Neural progenitor cell (in vitro differentiated cells): Measurements from ENCODE around the gene CMPK2. TPM values are rescaled to one million over a fixed set of nuclear protein-coding genes. Genes with fewer than 3 reads are reported as not detected.

Experiments
- DNase-seq: peaks from one replicate; pipeline ENCODE4 v3.0.0-alpha.2; 2016; ENCODE audit warnings: low spot score
- H2AFZ ChIP-seq: fragments of 200-600 bp; sonication (generic); replicated peaks from 2 replicates; pipeline ENCODE4 v1.6.1; 2016; ENCODE audit warnings: antibody characterized with exemption
- H3F3A ChIP-seq: fragments of 200-600 bp; sonication (generic); 2 replicates; pipeline ENCODE4 v1.6.1; 2016; ENCODE audit warnings: antibody characterized with exemption, low read depth
- H3K27ac ChIP-seq: fragments of 200-600 bp; sonication (generic); 2 replicates; pipeline ENCODE4 v1.5.1; 2016; ENCODE audit warnings: mild to moderate bottlenecking
- H3K27me3 ChIP-seq: fragments of 200-600 bp; sonication (generic); 2 replicates; pipeline ENCODE4 v1.6.1; 2016; ENCODE audit warnings: mild to moderate bottlenecking, moderate library complexity
- H3K36me3 ChIP-seq: fragments of 200-600 bp; sonication (generic); 2 replicates; pipeline ENCODE4 v1.5.1; 2016
- H3K4me1 ChIP-seq: fragments of 200-600 bp; sonication (generic); 2 replicates; pipeline ENCODE4 v1.6.1; 2016; ENCODE audit warnings: mixed run types
- H3K4me2 ChIP-seq: fragments of 200-600 bp; sonication (generic); 2 replicates; pipeline ENCODE4 v1.6.1; 2016
- H3K4me3 ChIP-seq: fragments of 200-600 bp; sonication (generic); 2 replicates; pipeline ENCODE4 v1.5.1; 2016
- H3K79me2 ChIP-seq: fragments of 200-600 bp; sonication (generic); 2 replicates; pipeline ENCODE4 v1.6.1; 2016; ENCODE audit warnings: low read depth
- H3K9ac ChIP-seq: fragments of 200-600 bp; sonication (generic); 2 replicates; pipeline ENCODE4 v1.6.1; 2016
- H3K9me3 ChIP-seq: fragments of 200-600 bp; sonication (generic); 2 replicates; pipeline ENCODE4 v1.5.1; 2016; ENCODE audit warnings: low read depth
- H4K20me1 ChIP-seq: fragments of 200-600 bp; sonication (generic); 2 replicates; pipeline ENCODE4 v1.6.1; 2016; ENCODE audit warnings: low read depth
- H3K27ac Mint-ChIP-seq: 3 replicates; pipeline ENCODE4 v1.8.0; 2021; ENCODE audit warnings: mixed read lengths
- H3K27me3 Mint-ChIP-seq: 2 replicates; pipeline ENCODE4 v1.8.0; 2022; ENCODE audit warnings: low read depth, mild to moderate bottlenecking, inconsistent platforms, moderate library complexity, mixed read lengths; ENCODE audit not compliant: insufficient read depth
- H3K36me3 Mint-ChIP-seq: 3 replicates; pipeline ENCODE4 v1.8.0; 2021; ENCODE audit warnings: mixed read lengths
- H3K4me1 Mint-ChIP-seq: 3 replicates; pipeline ENCODE4 v1.8.0; 2021; ENCODE audit warnings: mixed read lengths
- H3K4me3 Mint-ChIP-seq: 3 replicates; pipeline ENCODE4 v1.8.0; 2021; ENCODE audit warnings: mild to moderate bottlenecking, moderate library complexity, mixed read lengths
- H3K9me3 Mint-ChIP-seq: 3 replicates; pipeline ENCODE4 v1.8.0; 2020; ENCODE audit warnings: mixed read lengths
- EZH2 ChIP-seq: fragments of 200-600 bp; sonication (generic); IDR thresholded peaks from 2 replicates; pipeline ENCODE4 v1.6.1; 2017; ENCODE audit warnings: antibody characterized with exemption, mild to moderate bottlenecking, moderate library complexity
- EZH2phosphoT487 ChIP-seq: fragments of 200-600 bp; sonication (generic); IDR thresholded peaks from 2 replicates; pipeline ENCODE4 v1.6.1; 2017; ENCODE audit warnings: antibody characterized with exemption
- total RNA-seq: library from RNA; depleted of rRNA; stranded (reverse); fragments of >200 nt; gene quantifications from 2 replicates; pipeline ENCODE4 v1.2.3, GENCODE V29; 2015; ENCODE audit warnings: low replicate concordance
- TF ChIP-seq, protein P1 (sequence below): fragments of 200-600 bp; sonication (generic); IDR thresholded peaks from 2 replicates; pipeline ENCODE4 v1.5.1; 2017; ENCODE audit warnings: antibody characterized with exemption, mild to moderate bottlenecking

CMPK2 gene, protein sequence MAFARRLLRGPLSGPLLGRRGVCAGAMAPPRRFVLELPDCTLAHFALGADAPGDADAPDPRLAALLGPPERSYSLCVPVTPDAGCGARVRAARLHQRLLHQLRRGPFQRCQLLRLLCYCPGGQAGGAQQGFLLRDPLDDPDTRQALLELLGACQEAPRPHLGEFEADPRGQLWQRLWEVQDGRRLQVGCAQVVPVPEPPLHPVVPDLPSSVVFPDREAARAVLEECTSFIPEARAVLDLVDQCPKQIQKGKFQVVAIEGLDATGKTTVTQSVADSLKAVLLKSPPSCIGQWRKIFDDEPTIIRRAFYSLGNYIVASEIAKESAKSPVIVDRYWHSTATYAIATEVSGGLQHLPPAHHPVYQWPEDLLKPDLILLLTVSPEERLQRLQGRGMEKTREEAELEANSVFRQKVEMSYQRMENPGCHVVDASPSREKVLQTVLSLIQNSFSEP
- 0.31 TPM in 1 of 2 replicates, not detected in the other for total RNA-seq

DNA sequence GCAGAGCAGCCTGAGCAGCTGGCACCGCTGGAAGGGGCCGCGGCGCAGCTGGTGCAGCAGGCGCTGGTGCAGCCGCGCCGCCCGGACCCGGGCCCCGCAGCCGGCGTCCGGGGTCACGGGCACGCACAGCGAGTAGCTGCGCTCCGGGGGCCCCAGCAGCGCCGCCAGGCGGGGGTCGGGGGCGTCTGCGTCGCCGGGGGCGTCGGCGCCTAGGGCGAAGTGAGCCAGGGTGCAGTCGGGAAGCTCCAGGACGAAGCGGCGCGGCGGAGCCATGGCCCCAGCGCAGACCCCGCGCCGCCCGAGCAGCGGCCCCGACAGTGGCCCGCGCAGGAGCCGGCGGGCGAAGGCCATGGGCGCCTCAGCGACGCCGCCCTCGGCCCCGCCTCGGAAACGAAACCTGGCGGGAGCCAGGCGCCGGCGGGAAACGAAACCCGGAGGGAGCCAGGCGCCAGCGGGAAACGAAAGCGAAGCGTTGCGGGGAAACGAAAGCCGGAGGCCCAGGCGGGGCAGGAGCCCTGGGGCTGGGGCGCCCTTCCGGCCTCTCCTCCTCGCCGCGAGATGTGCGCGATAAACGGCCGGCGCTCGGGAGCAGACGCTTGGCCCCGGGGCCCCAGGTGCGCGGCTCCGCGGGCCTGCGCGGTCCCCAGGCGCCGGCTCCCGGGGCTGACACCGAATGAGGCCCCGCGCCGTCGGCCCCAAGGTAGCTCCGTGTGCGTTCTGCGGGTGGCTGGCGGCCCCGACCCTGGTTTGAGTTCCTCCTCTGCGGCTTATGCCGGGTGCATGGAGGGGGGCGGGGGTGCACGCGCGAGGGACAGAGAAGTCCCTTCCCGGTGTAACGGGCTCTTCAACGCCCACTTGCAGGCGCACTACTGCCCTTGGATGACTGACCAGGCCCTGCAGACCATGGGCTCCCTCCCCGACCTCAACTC is at the start of gene CMPK2:
CMPK2 (minus strand) TSS at position 562 of the 929 bp plus-strand sequence; CDS start at position 351, 211 bp downstream.
- peak within 1 kb of the TSS; percentile 78 for H2AFZ ChIP-seq
- H3K4me1 Mint-ChIP-seq, result peaks cover 11% of the 10 kb centered on the region
- no peak within 1 kb of the TSS for H3K27ac ChIP-seq
- peak within 1 kb of the TSS; percentile 91 for H3K4me3 Mint-ChIP-seq
- H3K27me3 ChIP-seq, result peaks cover 61% of the 10 kb centered on the region
- H3K4me3 ChIP-seq, result peak within 1 kb of the TSS; percentile 65
- no peaks in the 10 kb centered on the region for H3K36me3 ChIP-seq
- H3K9me3 ChIP-seq, result no peaks in the 10 kb centered on the region
- peak within 1 kb of the TSS; percentile 93 for H3K4me2 ChIP-seq
- H3K9ac ChIP-seq, result no peak within 1 kb of the TSS
- no peaks in the 10 kb centered on the region for H3F3A ChIP-seq
- peak; percentile 76 for TF ChIP-seq EZH2
- TF ChIP-seq, protein P1, sequence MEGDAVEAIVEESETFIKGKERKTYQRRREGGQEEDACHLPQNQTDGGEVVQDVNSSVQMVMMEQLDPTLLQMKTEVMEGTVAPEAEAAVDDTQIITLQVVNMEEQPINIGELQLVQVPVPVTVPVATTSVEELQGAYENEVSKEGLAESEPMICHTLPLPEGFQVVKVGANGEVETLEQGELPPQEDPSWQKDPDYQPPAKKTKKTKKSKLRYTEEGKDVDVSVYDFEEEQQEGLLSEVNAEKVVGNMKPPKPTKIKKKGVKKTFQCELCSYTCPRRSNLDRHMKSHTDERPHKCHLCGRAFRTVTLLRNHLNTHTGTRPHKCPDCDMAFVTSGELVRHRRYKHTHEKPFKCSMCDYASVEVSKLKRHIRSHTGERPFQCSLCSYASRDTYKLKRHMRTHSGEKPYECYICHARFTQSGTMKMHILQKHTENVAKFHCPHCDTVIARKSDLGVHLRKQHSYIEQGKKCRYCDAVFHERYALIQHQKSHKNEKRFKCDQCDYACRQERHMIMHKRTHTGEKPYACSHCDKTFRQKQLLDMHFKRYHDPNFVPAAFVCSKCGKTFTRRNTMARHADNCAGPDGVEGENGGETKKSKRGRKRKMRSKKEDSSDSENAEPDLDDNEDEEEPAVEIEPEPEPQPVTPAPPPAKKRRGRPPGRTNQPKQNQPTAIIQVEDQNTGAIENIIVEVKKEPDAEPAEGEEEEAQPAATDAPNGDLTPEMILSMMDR, result no peak
- peak; percentile 38 for TF ChIP-seq EZH2phosphoT487
- no peaks in the 10 kb centered on the region for H3K79me2 ChIP-seq
- peaks cover 3% of the 10 kb centered on the region for H3K4me1 ChIP-seq
- peak within 1 kb of the TSS; percentile 36 for H3K27ac Mint-ChIP-seq
- H3K36me3 Mint-ChIP-seq, result peaks cover 1% of the 10 kb centered on the region
- peak; percentile 67 for DNase-seq
- H3K9me3 Mint-ChIP-seq, result peaks cover 6% of the 10 kb centered on the region
- no peaks in the 10 kb centered on the region for H4K20me1 ChIP-seq
- peaks cover 7% of the 10 kb centered on the region for H3K27me3 Mint-ChIP-seq

DNA sequence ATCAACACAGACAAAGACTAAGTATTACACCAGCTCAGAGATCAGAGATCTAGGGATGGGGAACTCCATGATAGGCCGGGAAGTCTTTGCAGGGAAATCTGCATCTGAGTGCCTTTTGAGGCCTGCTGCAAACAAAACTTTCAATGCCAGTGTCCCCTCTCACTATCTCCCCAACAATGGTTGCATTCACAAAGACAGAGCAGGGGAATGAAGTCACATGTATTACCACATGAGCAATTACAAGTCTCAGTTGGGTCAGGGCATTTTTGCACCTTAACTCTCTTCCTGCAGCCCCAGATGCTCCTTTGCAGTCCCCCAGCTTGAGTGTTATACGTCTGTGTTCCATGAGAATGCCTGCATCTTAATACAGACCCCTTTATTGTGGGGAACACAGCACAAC is 49.7 kb upstream of the CMPK2 start:
- no peak overlapping the region for H3K9ac ChIP-seq
- H3K4me3 ChIP-seq, result no peak overlapping the region
- H4K20me1 ChIP-seq, result peaks cover 17% of the 10 kb centered on the region
- H3K9me3 Mint-ChIP-seq, result peaks cover 2% of the 10 kb centered on the region
- H2AFZ ChIP-seq, result no peak overlapping the region
- no peak overlapping the region for H3K4me3 Mint-ChIP-seq
- no peak overlapping the region for H3K27ac Mint-ChIP-seq
- TF ChIP-seq EZH2 (no peak), EZH2phosphoT487 (no peak)
- TF ChIP-seq, protein P1, result no peak
- H3K4me1 Mint-ChIP-seq, result peaks cover 16% of the 10 kb centered on the region
- H3K4me2 ChIP-seq, result no peak overlapping the region
- no peak overlapping the region for H3K27ac ChIP-seq
- H3F3A ChIP-seq, result no peaks in the 10 kb centered on the region
- H3K79me2 ChIP-seq, result no peaks in the 10 kb centered on the region
- no peaks in the 10 kb centered on the region for H3K36me3 ChIP-seq
- peaks cover 5% of the 10 kb centered on the region for H3K4me1 ChIP-seq
- peaks cover 9% of the 10 kb centered on the region for H3K36me3 Mint-ChIP-seq
- peaks cover 8% of the 10 kb centered on the region for H3K27me3 Mint-ChIP-seq
- DNase-seq, result no peak
- peaks cover 48% of the 10 kb centered on the region for H3K27me3 ChIP-seq
- no peaks in the 10 kb centered on the region for H3K9me3 ChIP-seq

DNA sequence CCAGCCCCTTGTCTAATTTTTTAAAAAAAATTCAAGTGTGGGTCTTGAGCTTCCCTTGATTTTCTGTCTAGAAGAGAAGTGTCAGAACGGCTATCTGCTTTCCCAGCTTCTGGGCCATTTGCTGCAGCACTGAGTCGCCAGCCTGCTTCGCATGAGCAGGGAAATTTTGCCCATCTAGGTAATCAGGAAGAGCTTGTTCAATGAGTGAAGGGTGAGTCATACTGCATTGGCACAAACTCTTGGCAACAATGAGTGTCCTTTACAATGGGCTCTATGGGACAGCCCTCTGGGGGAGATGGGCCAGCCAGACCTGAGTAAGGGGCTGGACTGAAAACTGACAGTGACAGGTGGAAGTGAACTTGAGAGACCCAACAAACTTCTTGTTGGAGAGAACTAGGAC is 49.1 kb upstream of the CMPK2 start:
- no peak for DNase-seq
- H4K20me1 ChIP-seq, result peaks cover 12% of the 10 kb centered on the region
- no peak for TF ChIP-seq EZH2
- TF ChIP-seq EZH2phosphoT487, result no peak
- TF ChIP-seq, protein P1, result no peak
- no peak overlapping the region for H3K27ac Mint-ChIP-seq
- no peak overlapping the region for H3K9ac ChIP-seq
- peaks cover 11% of the 10 kb centered on the region for H3K36me3 Mint-ChIP-seq
- no peak overlapping the region for H3K4me3 Mint-ChIP-seq
- no peaks in the 10 kb centered on the region for H3F3A ChIP-seq
- H3K4me2 ChIP-seq, result no peak overlapping the region
- no peaks in the 10 kb centered on the region for H3K4me1 ChIP-seq
- H2AFZ ChIP-seq, result no peak overlapping the region
- H3K9me3 ChIP-seq, result no peaks in the 10 kb centered on the region
- H3K36me3 ChIP-seq, result no peaks in the 10 kb centered on the region
- peaks cover 2% of the 10 kb centered on the region for H3K9me3 Mint-ChIP-seq
- peaks cover 48% of the 10 kb centered on the region for H3K27me3 ChIP-seq
- no peak overlapping the region for H3K4me3 ChIP-seq
- peaks cover 11% of the 10 kb centered on the region for H3K4me1 Mint-ChIP-seq
- no peaks in the 10 kb centered on the region for H3K79me2 ChIP-seq
- H3K27ac ChIP-seq, result no peak overlapping the region
- H3K27me3 Mint-ChIP-seq, result peaks cover 8% of the 10 kb centered on the region
